Measurements from ENCODE around the gene ZNF521.

Gene ZNF521

GRCh38 chr18:25174324-25174723 lies 177.6 kb downstream of the ZNF521 start:
- Histone ChIP-seq H3K27me3 (ENCODE audit: control insufficient read depth in 1 of 2, insufficient read depth in 2 of 2, low read length in 2 of 2) (no peaks in the 10 kb centered on the region), H3K27ac (ENCODE audit: low read depth, low read length) (no peak overlapping the region), H3K4me3 (ENCODE audit: low read depth in 1 of 2, low read length in 2 of 2) (no peak overlapping the region), H3K9me3 (ENCODE audit: low read length) (no peaks in the 10 kb centered on the region), H3K9ac (ENCODE audit: low read length) (no peak overlapping the region), H3K36me3 (ENCODE audit: insufficient read depth, low read length) (no peaks in the 10 kb centered on the region), H3K4me1 (ENCODE audit: insufficient read depth, low read length) (no peaks in the 10 kb centered on the region)

GRCh38 chr18:25171334-25171733 lies 180.6 kb downstream of the ZNF521 start:
- no peaks in the 10 kb centered on the region for H3K27me3 ChIP-seq (ENCODE audit: control insufficient read depth in 1 of 2, insufficient read depth in 2 of 2, low read length in 2 of 2)
- H3K9ac ChIP-seq (ENCODE audit: low read length): no peak overlapping the region
- H3K4me1 ChIP-seq (ENCODE audit: insufficient read depth, low read length): peaks cover under 1% of the 10 kb centered on the region
- no peak overlapping the region for H3K27ac ChIP-seq (ENCODE audit: low read depth, low read length)
- no peaks in the 10 kb centered on the region for H3K36me3 ChIP-seq (ENCODE audit: insufficient read depth, low read length)
- no peak overlapping the region for H3K4me3 ChIP-seq (ENCODE audit: low read depth in 1 of 2, low read length in 2 of 2)
- no peaks in the 10 kb centered on the region for H3K9me3 ChIP-seq (ENCODE audit: low read length)

DNA sequence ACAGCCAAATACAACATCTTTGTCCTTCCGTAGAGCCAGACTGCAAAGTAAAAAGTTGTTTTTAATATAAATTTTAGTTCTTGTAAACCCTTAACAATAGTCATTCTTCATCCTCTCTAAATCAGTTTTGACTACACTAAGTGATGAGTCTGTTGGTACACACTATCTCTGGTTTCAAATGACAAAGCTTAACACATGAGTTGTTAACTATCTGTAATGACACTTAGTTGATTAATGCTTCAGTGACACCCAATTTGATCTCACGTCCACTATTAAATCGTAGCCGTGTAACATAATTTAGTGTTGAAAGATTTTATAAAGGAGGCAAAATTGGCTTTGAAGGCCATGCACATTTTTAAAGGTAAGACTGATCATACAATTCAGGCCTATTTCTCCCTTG lies 181.6 kb downstream of the ZNF521 start:
- Histone ChIP-seq H3K36me3 (ENCODE audit: insufficient read depth, low read length) (no peaks in the 10 kb centered on the region), H3K27me3 (ENCODE audit: control insufficient read depth in 1 of 2, insufficient read depth in 2 of 2, low read length in 2 of 2) (no peaks in the 10 kb centered on the region), H3K27ac (ENCODE audit: low read depth, low read length) (no peak overlapping the region), H3K9me3 (ENCODE audit: low read length) (no peaks in the 10 kb centered on the region), H3K9ac (ENCODE audit: low read length) (no peak overlapping the region), H3K4me3 (ENCODE audit: low read depth in 1 of 2, low read length in 2 of 2) (no peak overlapping the region), H3K4me1 (ENCODE audit: insufficient read depth, low read length) (peaks cover 9% of the 10 kb centered on the region)

GRCh38 chr18:25169701-25170100 lies 182.3 kb downstream of the ZNF521 start:
- H3K9ac ChIP-seq (ENCODE audit: low read length): no peak overlapping the region
- no peaks in the 10 kb centered on the region for H3K9me3 ChIP-seq (ENCODE audit: low read length)
- H3K4me1 ChIP-seq (ENCODE audit: insufficient read depth, low read length): peaks cover 11% of the 10 kb centered on the region
- H3K27ac ChIP-seq (ENCODE audit: low read depth, low read length): no peak overlapping the region
- H3K36me3 ChIP-seq (ENCODE audit: insufficient read depth, low read length): no peaks in the 10 kb centered on the region
- H3K27me3 ChIP-seq (ENCODE audit: control insufficient read depth in 1 of 2, insufficient read depth in 2 of 2, low read length in 2 of 2): no peaks in the 10 kb centered on the region
- H3K4me3 ChIP-seq (ENCODE audit: low read depth in 1 of 2, low read length in 2 of 2): no peak overlapping the region

DNA sequence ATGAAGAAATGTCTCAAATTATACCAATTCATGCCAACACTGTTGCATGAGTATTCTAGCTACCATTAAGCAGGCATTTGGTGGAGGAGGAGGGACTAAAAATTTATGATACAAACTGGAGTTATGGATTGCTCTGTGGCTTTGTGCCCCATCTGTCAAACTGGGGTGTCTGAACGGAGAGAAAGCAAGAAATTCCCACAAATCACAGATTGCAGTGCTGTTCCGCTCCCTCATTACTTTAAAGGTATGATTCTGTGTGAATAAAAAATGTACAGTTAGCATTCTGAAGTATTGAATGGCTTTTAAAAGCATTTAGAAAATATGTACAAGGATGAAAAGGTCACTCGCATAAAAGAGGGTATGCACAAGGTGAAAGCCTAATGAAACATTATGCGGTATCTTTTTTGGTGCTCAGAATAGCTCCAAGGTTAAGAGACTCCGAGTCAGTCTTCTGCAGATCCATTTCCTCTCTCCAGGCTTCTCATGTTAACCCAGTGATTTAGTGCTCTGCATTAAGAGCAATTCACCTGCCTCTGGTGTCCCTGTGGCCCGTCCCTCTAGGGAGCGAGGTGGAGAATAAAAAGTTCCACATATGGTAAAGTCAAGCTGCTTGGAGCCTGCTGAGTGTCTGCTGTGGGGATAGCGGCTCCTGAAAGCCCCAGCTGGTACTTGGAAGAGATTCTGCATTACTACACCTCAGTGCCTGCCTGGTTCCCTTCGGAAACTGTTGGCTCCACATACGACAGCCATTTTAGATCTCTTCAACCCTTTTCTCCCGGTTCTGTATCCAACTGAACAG lies 184.2 kb downstream of the ZNF521 start:
- Histone ChIP-seq H3K36me3 (ENCODE audit: insufficient read depth, low read length) (no peaks in the 10 kb centered on the region), H3K27ac (ENCODE audit: low read depth, low read length) (no peak overlapping the region), H3K4me3 (ENCODE audit: low read depth in 1 of 2, low read length in 2 of 2) (no peak overlapping the region), H3K9me3 (ENCODE audit: low read length) (no peaks in the 10 kb centered on the region), H3K9ac (ENCODE audit: low read length) (no peak overlapping the region), H3K27me3 (ENCODE audit: control insufficient read depth in 1 of 2, insufficient read depth in 2 of 2, low read length in 2 of 2) (no peaks in the 10 kb centered on the region), H3K4me1 (ENCODE audit: insufficient read depth, low read length) (peaks cover 11% of the 10 kb centered on the region)

- Histone ChIP-seq H3K9me3 (ENCODE audit: low read length) (no peaks in the 10 kb centered on the region), H3K27ac (ENCODE audit: low read depth, low read length) (no peak overlapping the region), H3K4me3 (ENCODE audit: low read depth in 1 of 2, low read length in 2 of 2) (no peak overlapping the region), H3K9ac (ENCODE audit: low read length) (no peak overlapping the region), H3K27me3 (ENCODE audit: control insufficient read depth in 1 of 2, insufficient read depth in 2 of 2, low read length in 2 of 2) (no peaks in the 10 kb centered on the region), H3K36me3 (ENCODE audit: insufficient read depth, low read length) (no peaks in the 10 kb centered on the region), H3K4me1 (ENCODE audit: insufficient read depth, low read length) (peaks cover 11% of the 10 kb centered on the region)
Observed at GRCh38 chr18:25166113-25166512, 185.9 kb downstream of the ZNF521 start.

- Histone ChIP-seq H3K36me3 (ENCODE audit: insufficient read depth, low read length) (no peaks in the 10 kb centered on the region), H3K27me3 (ENCODE audit: control insufficient read depth in 1 of 2, insufficient read depth in 2 of 2, low read length in 2 of 2) (no peaks in the 10 kb centered on the region), H3K4me3 (ENCODE audit: low read depth in 1 of 2, low read length in 2 of 2) (peak overlapping the region in 1 of 2 donors; percentile 12), H3K4me1 (ENCODE audit: insufficient read depth, low read length) (peaks cover 11% of the 10 kb centered on the region), H3K9me3 (ENCODE audit: low read length) (no peaks in the 10 kb centered on the region), H3K27ac (ENCODE audit: low read depth, low read length) (no peak overlapping the region), H3K9ac (ENCODE audit: low read length) (no peak overlapping the region)
Observed at GRCh38 chr18:25164848-25165811, 186.8 kb downstream of the ZNF521 start.

GRCh38 chr18:25164211-25164847 lies 187.6 kb downstream of the ZNF521 start:
- Histone ChIP-seq H3K4me1 (ENCODE audit: insufficient read depth, low read length) (peaks cover 11% of the 10 kb centered on the region), H3K36me3 (ENCODE audit: insufficient read depth, low read length) (no peaks in the 10 kb centered on the region), H3K9ac (ENCODE audit: low read length) (no peak overlapping the region), H3K4me3 (ENCODE audit: low read depth in 1 of 2, low read length in 2 of 2) (peak overlapping the region in 1 of 2 donors; percentile 12), H3K9me3 (ENCODE audit: low read length) (no peaks in the 10 kb centered on the region), H3K27me3 (ENCODE audit: control insufficient read depth in 1 of 2, insufficient read depth in 2 of 2, low read length in 2 of 2) (no peaks in the 10 kb centered on the region), H3K27ac (ENCODE audit: low read depth, low read length) (no peak overlapping the region)

DNA sequence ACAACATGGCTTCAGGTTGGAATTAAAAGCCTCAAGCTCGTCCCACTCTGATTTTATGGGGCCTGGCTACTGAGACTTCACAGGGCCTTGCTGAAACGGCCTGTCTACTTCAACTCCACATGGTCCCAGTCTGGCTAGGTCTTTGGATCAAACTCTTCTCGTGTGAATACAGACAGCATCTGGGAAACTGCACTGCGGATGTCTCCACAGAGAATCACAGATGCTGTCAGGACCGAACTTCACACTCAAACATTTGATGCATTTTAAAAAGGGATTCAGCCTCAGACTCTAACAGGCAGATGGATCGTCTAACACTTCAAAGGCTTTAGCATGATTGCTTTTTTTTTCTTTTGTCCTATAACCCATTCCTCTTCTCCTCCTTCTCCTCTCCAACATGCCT lies 198.5 kb downstream of the ZNF521 start:
- Histone ChIP-seq H3K27ac (ENCODE audit: low read depth, low read length) (no peak overlapping the region), H3K9me3 (ENCODE audit: low read length) (no peaks in the 10 kb centered on the region), H3K9ac (ENCODE audit: low read length) (no peak overlapping the region), H3K4me3 (ENCODE audit: low read depth in 1 of 2, low read length in 2 of 2) (no peak overlapping the region), H3K27me3 (ENCODE audit: control insufficient read depth in 1 of 2, insufficient read depth in 2 of 2, low read length in 2 of 2) (no peaks in the 10 kb centered on the region), H3K36me3 (ENCODE audit: insufficient read depth, low read length) (no peaks in the 10 kb centered on the region), H3K4me1 (ENCODE audit: insufficient read depth, low read length) (no peaks in the 10 kb centered on the region)

GRCh38 chr18:25147877-25148488 lies 204.0 kb downstream of the ZNF521 start:
- H3K36me3 ChIP-seq (ENCODE audit: insufficient read depth, low read length): no peaks in the 10 kb centered on the region
- H3K4me3 ChIP-seq (ENCODE audit: low read depth in 1 of 2, low read length in 2 of 2): no peak overlapping the region
- no peak overlapping the region for H3K9ac ChIP-seq (ENCODE audit: low read length)
- H3K9me3 ChIP-seq (ENCODE audit: low read length): no peaks in the 10 kb centered on the region
- H3K27ac ChIP-seq (ENCODE audit: low read depth, low read length): no peak overlapping the region
- no peaks in the 10 kb centered on the region for H3K4me1 ChIP-seq (ENCODE audit: insufficient read depth, low read length)
- H3K27me3 ChIP-seq (ENCODE audit: control insufficient read depth in 1 of 2, insufficient read depth in 2 of 2, low read length in 2 of 2): no peaks in the 10 kb centered on the region

- H3K4me3 ChIP-seq (ENCODE audit: low read depth in 1 of 2, low read length in 2 of 2): no peak overlapping the region
- no peaks in the 10 kb centered on the region for H3K27me3 ChIP-seq (ENCODE audit: control insufficient read depth in 1 of 2, insufficient read depth in 2 of 2, low read length in 2 of 2)
- H3K9me3 ChIP-seq (ENCODE audit: low read length): no peaks in the 10 kb centered on the region
- H3K27ac ChIP-seq (ENCODE audit: low read depth, low read length): no peak overlapping the region
- no peak overlapping the region for H3K9ac ChIP-seq (ENCODE audit: low read length)
- no peaks in the 10 kb centered on the region for H3K36me3 ChIP-seq (ENCODE audit: insufficient read depth, low read length)
- H3K4me1 ChIP-seq (ENCODE audit: insufficient read depth, low read length): peaks cover 6% of the 10 kb centered on the region
Observed at GRCh38 chr18:25146512-25146910, 205.5 kb downstream of the ZNF521 start.
